ENCODE results near the gene LPCAT1.
"Not testable (repeated sequence)": the region's sequence is repeated elsewhere in the genome, so short reads cannot be mapped to it uniquely, and the experiment has no call there.

Gene LPCAT1

DNA sequence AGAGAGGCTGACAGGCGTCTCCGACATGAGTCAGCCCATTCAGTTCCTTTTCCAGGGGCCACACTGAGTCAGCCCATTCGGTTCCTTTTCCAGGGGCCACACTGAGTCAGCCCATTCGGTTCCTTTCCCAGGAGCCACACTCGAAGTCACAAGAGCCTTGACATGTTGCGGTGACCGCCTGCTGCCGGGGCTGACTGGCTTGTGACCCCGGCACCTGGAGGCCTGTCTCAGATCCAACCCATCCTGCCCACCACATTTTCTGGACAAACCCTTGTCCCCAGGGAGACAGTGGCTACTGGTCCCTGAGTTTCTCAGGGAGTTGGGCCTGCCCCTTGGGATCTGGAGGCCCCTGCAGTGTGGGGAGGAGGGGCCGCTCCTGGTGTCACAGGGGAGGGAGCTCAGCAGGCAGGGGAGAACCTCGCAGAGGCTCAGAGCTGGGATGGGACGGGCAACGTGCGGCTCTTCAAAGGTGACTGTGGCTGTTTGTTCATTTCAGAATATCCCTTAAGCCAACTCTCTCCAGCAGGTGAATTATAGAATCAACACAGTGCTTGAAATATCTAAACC lies 40.5 kb upstream of the LPCAT1 start:
- TF ChIP-seq ZFX (IDR thresholded peaks at IDR 0.05; ENCODE audit: borderline replicate concordance) = no peak
- TF ChIP-seq, protein P1, sequence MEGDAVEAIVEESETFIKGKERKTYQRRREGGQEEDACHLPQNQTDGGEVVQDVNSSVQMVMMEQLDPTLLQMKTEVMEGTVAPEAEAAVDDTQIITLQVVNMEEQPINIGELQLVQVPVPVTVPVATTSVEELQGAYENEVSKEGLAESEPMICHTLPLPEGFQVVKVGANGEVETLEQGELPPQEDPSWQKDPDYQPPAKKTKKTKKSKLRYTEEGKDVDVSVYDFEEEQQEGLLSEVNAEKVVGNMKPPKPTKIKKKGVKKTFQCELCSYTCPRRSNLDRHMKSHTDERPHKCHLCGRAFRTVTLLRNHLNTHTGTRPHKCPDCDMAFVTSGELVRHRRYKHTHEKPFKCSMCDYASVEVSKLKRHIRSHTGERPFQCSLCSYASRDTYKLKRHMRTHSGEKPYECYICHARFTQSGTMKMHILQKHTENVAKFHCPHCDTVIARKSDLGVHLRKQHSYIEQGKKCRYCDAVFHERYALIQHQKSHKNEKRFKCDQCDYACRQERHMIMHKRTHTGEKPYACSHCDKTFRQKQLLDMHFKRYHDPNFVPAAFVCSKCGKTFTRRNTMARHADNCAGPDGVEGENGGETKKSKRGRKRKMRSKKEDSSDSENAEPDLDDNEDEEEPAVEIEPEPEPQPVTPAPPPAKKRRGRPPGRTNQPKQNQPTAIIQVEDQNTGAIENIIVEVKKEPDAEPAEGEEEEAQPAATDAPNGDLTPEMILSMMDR (IDR thresholded peaks at IDR 0.05) = no peak

DNA sequence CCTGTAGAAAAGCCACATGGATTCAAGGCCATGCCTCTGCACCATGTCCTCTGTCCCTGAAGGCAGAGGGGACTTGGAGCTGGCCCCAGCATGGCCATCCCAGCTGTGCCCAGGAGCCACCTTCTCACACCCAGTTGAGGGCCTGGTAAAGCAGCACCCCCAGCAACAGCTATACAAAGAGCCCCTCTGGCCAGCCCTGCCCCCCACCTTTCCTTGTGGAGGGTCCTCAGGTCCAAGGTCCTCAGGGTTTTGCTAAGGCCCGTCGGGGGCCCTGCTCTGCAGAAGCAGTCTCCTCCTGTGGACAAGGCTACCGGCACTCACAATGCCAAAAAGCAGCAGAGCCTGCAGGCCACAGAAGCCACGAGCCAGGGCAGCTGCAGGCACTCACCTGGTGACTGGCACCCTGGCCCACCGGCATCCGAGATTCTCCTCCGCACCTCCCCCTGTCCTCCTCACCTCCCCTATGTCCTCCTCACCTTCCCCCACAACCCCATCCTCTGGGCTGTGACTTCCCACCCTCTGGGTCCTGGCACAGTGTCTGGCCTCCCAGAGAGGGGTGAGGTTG lies 39.9 kb upstream of the LPCAT1 start:
- H3K27ac ChIP-seq = no peak overlapping the region

More for the DNA sequence above, 40.5 kb upstream of the LPCAT1 start:
- H3K27ac ChIP-seq = no peak overlapping the region

DNA sequence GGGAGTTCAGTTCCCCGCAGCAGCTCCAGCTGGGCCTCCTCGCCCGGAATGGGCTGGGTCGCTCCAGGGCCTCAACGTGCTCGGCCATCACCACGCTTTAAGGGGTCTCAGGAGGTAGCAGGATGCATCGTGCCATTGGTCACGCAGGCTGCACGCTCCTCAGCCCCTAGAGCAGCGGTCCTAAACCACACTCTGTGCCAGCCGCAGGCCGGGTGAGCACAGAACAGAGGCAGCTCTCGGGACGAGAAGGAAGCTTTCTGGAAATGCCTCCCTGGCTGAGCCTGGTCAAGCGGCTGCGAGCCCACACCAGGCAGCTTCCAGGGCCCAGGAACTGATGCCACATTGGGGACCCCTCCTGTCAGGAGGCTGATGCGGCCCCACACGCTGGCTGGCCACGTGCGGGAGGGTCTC lies 39.3 kb upstream of the LPCAT1 start:
- H3K27ac ChIP-seq = no peak overlapping the region
- no peak for TF ChIP-seq ZFX (IDR thresholded peaks at IDR 0.05; ENCODE audit: borderline replicate concordance)
- TF ChIP-seq, protein P1 (IDR thresholded peaks at IDR 0.05) = no peak

More for the DNA sequence above, 39.9 kb upstream of the LPCAT1 start:
- no peak for TF ChIP-seq ZFX (IDR thresholded peaks at IDR 0.05; ENCODE audit: borderline replicate concordance)
- TF ChIP-seq, protein P1 (IDR thresholded peaks at IDR 0.05) = no peak

DNA sequence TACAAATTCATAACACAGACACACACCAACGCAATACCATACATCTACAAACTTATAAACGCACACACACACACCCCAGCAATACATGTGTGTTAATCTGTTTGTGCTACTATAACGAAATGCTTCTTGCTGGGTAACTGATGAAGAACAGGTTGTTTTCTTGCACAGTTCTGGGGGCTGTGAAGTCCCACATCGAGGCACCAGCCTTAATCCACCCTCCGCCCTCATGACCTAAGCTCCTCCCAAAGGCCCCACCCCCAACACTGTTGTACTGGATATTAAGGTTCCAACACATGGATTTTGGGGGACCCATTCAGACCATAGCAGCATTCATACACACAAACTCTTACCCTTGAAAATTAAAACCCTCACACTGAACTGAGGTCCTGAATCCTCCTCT lies 38.8 kb upstream of the LPCAT1 start:
- no peak overlapping the region for H3K27ac ChIP-seq
- TF ChIP-seq, protein P1 (IDR thresholded peaks at IDR 0.05) = no peak
- TF ChIP-seq ZFX (IDR thresholded peaks at IDR 0.05; ENCODE audit: borderline replicate concordance) = no peak

DNA sequence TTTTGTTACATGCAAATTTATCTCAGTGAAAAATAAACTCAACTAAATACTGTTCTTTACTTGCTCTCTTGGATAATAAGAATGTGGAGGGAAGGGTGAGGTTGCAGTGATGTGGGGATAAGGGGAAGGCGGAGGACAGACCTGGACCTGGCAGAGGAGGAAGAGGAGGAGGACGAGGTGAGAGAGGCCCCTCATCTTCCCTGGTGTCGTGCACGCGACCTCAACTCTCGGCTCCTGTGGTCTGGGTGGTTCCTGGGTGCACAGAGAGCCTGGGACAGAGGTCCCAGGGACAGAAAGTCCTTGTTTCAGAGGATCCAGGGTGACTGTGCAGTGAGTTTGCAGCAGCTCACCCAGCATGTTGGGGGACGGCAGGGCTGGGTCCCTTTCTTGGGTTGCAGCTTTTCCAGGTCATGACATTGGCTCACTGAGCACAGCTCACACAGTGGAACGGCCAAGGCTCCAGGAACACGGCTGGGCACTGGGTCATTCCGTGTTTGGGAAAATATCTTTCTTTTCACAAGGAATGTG lies 37.7 kb upstream of the LPCAT1 start:
- no peak overlapping the region for H3K27ac ChIP-seq
- no peak for TF ChIP-seq ZFX (IDR thresholded peaks at IDR 0.05; ENCODE audit: borderline replicate concordance)
- TF ChIP-seq, protein P1 (IDR thresholded peaks at IDR 0.05) = no peak

DNA sequence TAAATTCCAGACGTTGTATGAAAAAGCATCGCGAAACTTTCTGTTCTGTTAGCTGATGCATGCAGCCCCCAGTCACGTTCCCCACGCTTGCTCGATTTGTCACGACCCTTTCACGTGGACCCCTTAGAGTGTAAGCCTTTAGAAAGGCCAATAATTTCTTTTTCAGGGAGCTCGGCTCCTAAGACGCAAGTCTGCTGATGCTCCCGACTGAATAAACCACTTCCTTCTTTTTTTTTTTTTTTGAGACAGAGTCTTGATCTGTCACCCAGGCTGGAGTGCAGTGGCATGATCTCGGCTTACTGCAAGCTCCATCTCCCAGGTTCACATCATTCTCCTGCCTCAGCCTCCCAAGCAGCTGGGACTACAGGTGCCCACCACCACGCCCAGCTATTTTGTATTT lies 36.7 kb upstream of the LPCAT1 start:
- not testable (repeated sequence) for H3K27ac ChIP-seq

DNA sequence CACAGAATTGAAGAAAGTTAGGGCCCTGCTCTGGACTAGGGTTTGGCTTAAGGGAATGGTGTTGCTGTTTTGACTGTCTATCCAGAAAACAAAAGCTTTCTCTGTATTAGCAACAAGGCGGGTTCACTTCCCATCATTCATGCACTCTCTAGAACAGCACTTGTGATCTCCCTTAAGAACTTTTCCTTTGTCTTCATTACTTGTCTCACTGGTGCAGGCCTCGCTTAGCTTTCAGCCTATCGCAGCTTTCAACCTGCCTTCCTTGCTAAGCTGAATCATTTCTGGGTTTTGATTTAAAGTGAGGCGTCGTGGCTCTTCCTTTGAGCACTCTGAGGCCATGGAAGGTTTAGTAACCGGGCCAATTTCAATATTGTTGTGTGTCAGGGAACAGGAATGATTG lies 35.2 kb upstream of the LPCAT1 start:
- H3K27ac ChIP-seq = no peak overlapping the region
- TF ChIP-seq ZFX (IDR thresholded peaks at IDR 0.05; ENCODE audit: borderline replicate concordance) = no peak
- TF ChIP-seq, protein P1 (IDR thresholded peaks at IDR 0.05) = no peak

Measured in 22Rv1 (cell line).